Lower leg skin (tissue), 4 donors: Measurements from ENCODE around the gene CD200R1L. TPM values are rescaled to one million over a fixed set of nuclear protein-coding genes. Genes with fewer than 3 reads are reported as not detected.
"Not testable (repeated sequence)": the region's sequence is repeated elsewhere in the genome, so short reads cannot be mapped to it uniquely, and the experiment has no call there.

Experiments
- DNase-seq, 2 donors: peaks; one replicate each; pipeline ENCODE4 v3.0.0-alpha.2; 2019; ENCODE audit warnings: low spot score in 2 of 2
- H3K4me3 ChIP-seq: fragments of 200-600 bp; sonication (generic); 2 replicates; pipeline ENCODE4 v1.5.1; 2017; ENCODE audit warnings: mild to moderate bottlenecking, low read depth; ENCODE audit not compliant: poor library complexity, severe bottlenecking
- CTCF ChIP-seq, 3 donors: fragments of 450-650 bp; IDR thresholded peaks; one replicate each; pipeline ENCODE4 v1.5.1; 2016; ENCODE audit warnings: antibody characterized with exemption in 3 of 3, mild to moderate bottlenecking in 3 of 3, moderate library complexity in 2 of 3
- POLR2A ChIP-seq, 2 donors: fragments of 450-650 bp; IDR thresholded peaks; one replicate each; pipeline ENCODE4 v1.6.1; 2016 to 2017; ENCODE audit warnings: antibody characterized with exemption in 2 of 2, mild to moderate bottlenecking in 1 of 2, moderate library complexity in 1 of 2
- WGBS, 2 donors: methylation state at CpG; one replicate each; pipeline ENCODE4 v1.1.5; 2018; 5-methylcytosine and 5-hydroxymethylcytosine counted together
- intact Hi-C: fragments of 100-400 bp; cut with DNase I; formaldehyde crosslinking; loops from one replicate; pipeline ENCODE4 v1.15.0; 2023; ENCODE audit warnings: low total_unique reads
- total RNA-seq, 4 donors: library from RNA; depleted of rRNA; stranded (reverse); fragments of >200 nt; gene quantifications; one replicate each; pipeline ENCODE4 v1.1.0, GENCODE V29; 2016

Gene CD200R1L
- total RNA-seq, 4 donors from 2014 or later, result not detected

- H3K4me3 ChIP-seq, result no peak overlapping the region
- TF ChIP-seq POLR2A (IDR thresholded peaks at IDR 0.05) (no peak), CTCF (IDR thresholded peaks at IDR 0.05) (no peak)
- no peak for DNase-seq
- intact Hi-C loops, result no loop called here
These were observed 14.2 kb upstream of the CD200R1L start for GRCh38 chr3:112860898-112861297.

- H3K4me3 ChIP-seq, result no peak overlapping the region
- no peak for TF ChIP-seq CTCF (IDR thresholded peaks at IDR 0.05)
- TF ChIP-seq POLR2A (IDR thresholded peaks at IDR 0.05), result no peak
- 65 to 69% methylated on average over 2 of the region's 2 CpGs for WGBS, 2 donors
- intact Hi-C loops, result no loop called here
- DNase-seq, result no peak
These were observed 11.9 kb upstream of the CD200R1L start for GRCh38 chr3:112858410-112859069.

DNA sequence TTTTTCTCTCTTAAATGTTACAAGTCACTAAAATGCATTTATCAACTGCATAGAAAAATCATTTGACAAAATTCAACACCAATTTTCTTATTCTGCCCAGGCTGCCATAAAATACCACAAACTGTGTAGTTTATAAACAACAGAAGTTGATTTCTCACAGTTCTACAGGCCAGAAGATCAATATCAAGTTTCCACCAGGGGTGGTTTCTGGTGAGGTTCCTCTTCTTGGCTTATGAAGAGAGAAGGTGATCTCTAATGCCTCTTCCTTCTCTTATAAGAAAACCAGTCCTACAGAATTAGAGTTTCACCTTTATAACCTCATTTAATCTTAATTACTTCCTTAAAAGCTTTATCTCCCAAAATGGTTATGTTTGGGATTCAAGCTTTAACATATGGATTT, 10.9 kb upstream of the CD200R1L start:
- H3K4me3 ChIP-seq, result no peak overlapping the region
- intact Hi-C loops, result no loop called here
- no peak for TF ChIP-seq CTCF (IDR thresholded peaks at IDR 0.05)
- no peak for TF ChIP-seq POLR2A (IDR thresholded peaks at IDR 0.05)
- DNase-seq, result no peak

DNA sequence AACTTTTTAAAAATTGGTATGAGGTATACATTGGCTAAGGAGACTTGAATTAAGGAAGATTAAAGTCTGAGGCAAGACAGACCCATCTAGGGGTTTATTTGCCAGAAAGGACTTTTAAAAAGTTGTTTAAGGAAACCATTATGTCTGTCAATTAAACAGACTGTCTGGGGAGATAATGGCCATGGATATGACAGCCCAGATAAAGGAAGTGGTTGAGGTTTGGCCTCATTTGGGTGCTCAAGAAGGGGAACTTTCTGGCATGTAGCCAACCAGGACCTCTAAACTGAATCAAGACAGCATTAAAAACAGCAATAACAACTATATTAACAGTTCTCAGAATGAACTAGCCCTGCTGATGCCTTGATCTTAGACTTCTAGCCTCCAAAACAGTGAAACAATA, 9.9 kb upstream of the CD200R1L start:
- no peak overlapping the region for H3K4me3 ChIP-seq
- intact Hi-C loops, result no loop called here
- TF ChIP-seq POLR2A (IDR thresholded peaks at IDR 0.05) (no peak), CTCF (IDR thresholded peaks at IDR 0.05) (no peak)
- DNase-seq, result no peak

DNA sequence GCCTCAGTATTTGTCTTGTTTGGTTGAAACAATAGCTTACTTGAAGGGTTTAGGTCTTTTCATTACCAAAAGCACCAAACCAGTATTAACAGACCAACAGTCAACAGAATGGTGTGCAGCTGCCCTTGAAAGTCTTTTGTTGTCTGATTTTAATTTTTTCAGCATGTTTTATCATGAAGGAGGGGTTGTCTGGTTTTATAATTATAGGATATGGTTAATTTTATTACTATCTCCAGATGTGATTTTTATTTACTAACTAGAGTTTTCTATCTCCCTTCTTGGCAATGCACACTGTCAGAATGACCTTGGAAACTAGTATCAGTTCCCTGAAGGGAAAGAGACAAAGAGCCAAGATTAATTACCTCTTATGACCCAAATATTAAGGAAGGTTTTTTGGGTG, 9.2 kb upstream of the CD200R1L start:
- DNase-seq, result no peak
- no peak overlapping the region for H3K4me3 ChIP-seq
- intact Hi-C loops, result no loop called here
- no peak for TF ChIP-seq CTCF (IDR thresholded peaks at IDR 0.05)
- TF ChIP-seq POLR2A (IDR thresholded peaks at IDR 0.05), result no peak

GRCh38 chr3:112855074-112855473, 8.4 kb upstream of the CD200R1L start:
- H3K4me3 ChIP-seq, intact Hi-C loops, DNase-seq: not testable (repeated sequence)
- WGBS, 2 donors, result 63 to 73% methylated on average over 3 of the region's 3 CpGs
